Measurements from ENCODE around the gene P4HTM. TPM values are rescaled to one million over a fixed set of nuclear protein-coding genes. Genes with fewer than 3 reads are reported as not detected.

Gene P4HTM
- total and polyA plus RNA-seq, 2 donors (not counting 1 experiment from before 2014, with no cell fraction given): 48.5 to 70.6 TPM

GRCh38 chr3:48991851-48992545, 2.0 kb downstream of the P4HTM start:
- intact Hi-C loops (cut with micrococcal nuclease): no loop called here
- 100% methylated on average over 1 of the region's 5 CpGs for WGBS (ENCODE audit: insufficient coverage)
- peak overlapping the region in 1 of 2 donors; percentile 66 for H3K27ac ChIP-seq (ENCODE audit: low read length in 2 of 2)
- DNase-seq (no peak), ATAC-seq (ENCODE audit: low read depth) (no peak)
- peaks cover 28% of the 10 kb centered on the region for H3K4me1 Mint-ChIP-seq
- no peaks in the 10 kb centered on the region for H3K27me3 Mint-ChIP-seq
- peaks cover 0 to 8% of the 10 kb centered on the region in 2 experiments for H3K36me3 ChIP-seq (replicated peaks in 1 of 2; ENCODE audit: control extremely low read depth in 1 of 2, control insufficient read depth in 1 of 2, extremely low read depth in 1 of 2, insufficient read depth in 2 of 2, low read length in 1 of 2)
- H3K9ac ChIP-seq (ENCODE audit: low read length): no peak overlapping the region
- H2AFZ ChIP-seq (ENCODE audit: insufficient read depth, low read depth, low read length, poor library complexity, severe bottlenecking): no peak overlapping the region
- H3K9me3 Mint-ChIP-seq (ENCODE audit: insufficient read depth): no peaks in the 10 kb centered on the region
- CTCF ChIA-PET: interaction anchor here (0.6 to 5.5 kb wide), 6 partner anchors 14 to 376 kb away, joined by 3 to 73 read pairs (median 6); partner anchors contain the start of genes IMPDH2 and WDR6
- TF ChIP-seq CTCF (IDR thresholded peaks at IDR 0.05) (no peak), EZH2 (IDR thresholded peaks at IDR 0.05; ENCODE audit: borderline replicate concordance, insufficient read depth, low read depth, low read length, poor library complexity, severe bottlenecking) (no peak)
- no peak overlapping the region for H3K4me2 ChIP-seq (replicated peaks; ENCODE audit: low read depth, low read length, poor library complexity, severe bottlenecking)
- H3K9me3 ChIP-seq (ENCODE audit: control extremely low read depth in 1 of 3, control insufficient read depth in 2 of 3, insufficient read depth in 1 of 3, low read length in 2 of 3): no peaks in the 10 kb centered on the region
- H3K4me3 ChIP-seq (ENCODE audit: control extremely low read depth in 1 of 5, extremely low read depth in 1 of 5, insufficient read depth in 1 of 5, low read depth in 2 of 5, low read length in 4 of 5): no peak overlapping the region
- H3K27ac Mint-ChIP-seq: no peak overlapping the region
- no peaks in the 10 kb centered on the region for H3K27me3 ChIP-seq (replicated peaks in 1 of 4; ENCODE audit: control extremely low read depth in 1 of 4, control insufficient read depth in 3 of 4, insufficient read depth in 4 of 4, low read length in 3 of 4)
- H3K4me3 Mint-ChIP-seq: peak overlapping the region; percentile 92
- H4K20me1 ChIP-seq (ENCODE audit: control insufficient read depth, insufficient read depth, low read length, poor library complexity, severe bottlenecking): no peaks in the 10 kb centered on the region
- H3K79me2 ChIP-seq (ENCODE audit: control insufficient read depth, insufficient read depth, low read length): peaks cover 11% of the 10 kb centered on the region
- peaks cover 18 to 21% of the 10 kb centered on the region in 2 donors for H3K4me1 ChIP-seq (ENCODE audit: control insufficient read depth in 2 of 2, insufficient read depth in 2 of 2, low read length in 2 of 2)
- POLR2A ChIA-PET: interaction anchor here (0.7 to 1.5 kb wide), 4 partner anchors 15 to 103 kb away, joined by 3 to 9 read pairs (median 4); partner anchors contain the start of genes NDUFAF3 and WDR6

GRCh38 chr3:48993834-48994233, 3.8 kb downstream of the P4HTM start:
- ChIA-PET CTCF (interaction anchor here (0.6 kb wide), 1 partner anchor 212 kb away, joined by 5 read pairs; no protein-coding TSS in a partner anchor), POLR2A (no interaction called here)
- Histone ChIP-seq H3K36me3 (replicated peaks in 1 of 2; ENCODE audit: control extremely low read depth in 1 of 2, control insufficient read depth in 1 of 2, extremely low read depth in 1 of 2, insufficient read depth in 2 of 2, low read length in 1 of 2) (peaks cover 0 to 8% of the 10 kb centered on the region in 2 experiments), H3K79me2 (ENCODE audit: control insufficient read depth, insufficient read depth, low read length) (peaks cover 11% of the 10 kb centered on the region), H3K4me1 (ENCODE audit: control insufficient read depth in 2 of 2, insufficient read depth in 2 of 2, low read length in 2 of 2) (peaks cover 18 to 21% of the 10 kb centered on the region in 2 donors), H4K20me1 (ENCODE audit: control insufficient read depth, insufficient read depth, low read length, poor library complexity, severe bottlenecking) (no peaks in the 10 kb centered on the region), H3K4me2 (replicated peaks; ENCODE audit: low read depth, low read length, poor library complexity, severe bottlenecking) (no peak overlapping the region), H3K4me3 (ENCODE audit: control extremely low read depth in 1 of 5, extremely low read depth in 1 of 5, insufficient read depth in 1 of 5, low read depth in 2 of 5, low read length in 4 of 5) (no peak overlapping the region), H3K9me3 (ENCODE audit: control extremely low read depth in 1 of 3, control insufficient read depth in 2 of 3, insufficient read depth in 1 of 3, low read length in 2 of 3) (no peaks in the 10 kb centered on the region), H3K27ac (ENCODE audit: low read length in 2 of 2) (peak overlapping the region in 1 of 2 donors; percentile 9), H3K27me3 (replicated peaks in 1 of 4; ENCODE audit: control extremely low read depth in 1 of 4, control insufficient read depth in 3 of 4, insufficient read depth in 4 of 4, low read length in 3 of 4) (no peaks in the 10 kb centered on the region), H3K9ac (ENCODE audit: low read length) (no peak overlapping the region), H2AFZ (ENCODE audit: insufficient read depth, low read depth, low read length, poor library complexity, severe bottlenecking) (no peak overlapping the region)
- Mint-ChIP-seq H3K4me3 (no peak overlapping the region), H3K4me1 (peaks cover 25% of the 10 kb centered on the region), H3K27me3 (no peaks in the 10 kb centered on the region), H3K9me3 (ENCODE audit: insufficient read depth) (no peaks in the 10 kb centered on the region), H3K27ac (peak overlapping the region; percentile 10)
- ATAC-seq (ENCODE audit: low read depth): no peak
- no peak for TF ChIP-seq EZH2 (IDR thresholded peaks at IDR 0.05; ENCODE audit: borderline replicate concordance, insufficient read depth, low read depth, low read length, poor library complexity, severe bottlenecking)
- intact Hi-C loops (cut with micrococcal nuclease): no loop called here
- no peak for DNase-seq

All from B cell (primary cell).